Measurements from ENCODE around the gene RHBDD1.

RHBDD1 gene

GRCh38 chr2:226845386-226846116 lies 9.7 kb downstream of the RHBDD1 start:
- DNase-seq (ENCODE audit: low read depth in 2 of 2): no peak

GRCh38 chr2:226847090-226847489 lies 11.2 kb downstream of the RHBDD1 start:
- DNase-seq (ENCODE audit: low read depth in 2 of 2): no peak

- no peak for DNase-seq (ENCODE audit: low read depth in 2 of 2)
These were observed 11.7 kb downstream of the RHBDD1 start for GRCh38 chr2:226847511-226847910.

- DNase-seq (ENCODE audit: low read depth in 2 of 2): no peak
These were observed 13.5 kb downstream of the RHBDD1 start for GRCh38 chr2:226849349-226849748.

- DNase-seq (ENCODE audit: low read depth in 2 of 2): no peak
These were observed 14.2 kb downstream of the RHBDD1 start for GRCh38 chr2:226850024-226850423.

GRCh38 chr2:226855787-226856186 lies 19.9 kb downstream of the RHBDD1 start:
- no peak for DNase-seq (ENCODE audit: low read depth in 2 of 2)

- no peak for DNase-seq (ENCODE audit: low read depth in 2 of 2)
These were observed 24.2 kb downstream of the RHBDD1 start for GRCh38 chr2:226860087-226860486.

GRCh38 chr2:226862623-226863022 lies 26.8 kb downstream of the RHBDD1 start:
- no peak for DNase-seq (ENCODE audit: low read depth in 2 of 2)

GRCh38 chr2:226865273-226865672 lies 29.4 kb downstream of the RHBDD1 start:
- DNase-seq (ENCODE audit: low read depth in 2 of 2): no peak

- no peak for DNase-seq (ENCODE audit: low read depth in 2 of 2)
These were observed 29.9 kb downstream of the RHBDD1 start for GRCh38 chr2:226865710-226866109.

- no peak for DNase-seq (ENCODE audit: low read depth in 2 of 2)
These were observed 32.7 kb downstream of the RHBDD1 start for GRCh38 chr2:226868331-226869162.

GRCh38 chr2:226869371-226869770 lies 33.5 kb downstream of the RHBDD1 start:
- DNase-seq (ENCODE audit: low read depth in 2 of 2): no peak

- DNase-seq (ENCODE audit: low read depth in 2 of 2): no peak
These were observed 37.3 kb downstream of the RHBDD1 start for GRCh38 chr2:226873051-226873620.

- peak in 1 of 2 donors; percentile 10 for DNase-seq (ENCODE audit: low read depth in 2 of 2)
These were observed 38.0 kb downstream of the RHBDD1 start for GRCh38 chr2:226873826-226874225.

- no peak for DNase-seq (ENCODE audit: low read depth in 2 of 2)
These were observed 38.9 kb downstream of the RHBDD1 start for GRCh38 chr2:226874749-226875148.

- DNase-seq (ENCODE audit: low read depth in 2 of 2): no peak
These were observed 39.8 kb downstream of the RHBDD1 start for GRCh38 chr2:226875438-226876225.

- DNase-seq (ENCODE audit: low read depth in 2 of 2): no peak
These were observed 41.6 kb downstream of the RHBDD1 start for GRCh38 chr2:226877491-226877890.

GRCh38 chr2:226881287-226881686 lies 45.4 kb downstream of the RHBDD1 start:
- no peak for DNase-seq (ENCODE audit: low read depth in 2 of 2)

- DNase-seq (ENCODE audit: low read depth in 2 of 2): no peak
These were observed 46.8 kb downstream of the RHBDD1 start for GRCh38 chr2:226882606-226883005.

- DNase-seq (ENCODE audit: low read depth in 2 of 2): no peak
These were observed 47.5 kb downstream of the RHBDD1 start for GRCh38 chr2:226883296-226883795.

GRCh38 chr2:226884166-226884565 lies 48.3 kb downstream of the RHBDD1 start:
- no peak for DNase-seq (ENCODE audit: low read depth in 2 of 2)

Data from stimulated activated CD8-positive, alpha-beta memory T cell treated with anti-CD3 and anti-CD28 coated beads, Interleukin-2, amount 100 ng/mL, for 48 hours (primary cell).